Transverse colon (tissue), 4 donors: Measurements from ENCODE around the gene C11orf54.
"Not testable (repeated sequence)": the region's sequence is repeated elsewhere in the genome, so short reads cannot be mapped to it uniquely, and the experiment has no call there.

Source experiments
- POLR2AphosphoS5 ChIP-seq, 3 donors: sonication (generic); formaldehyde crosslinking; IDR thresholded peaks; one replicate each; pipeline ENCODE4 v1.6.1; 2016; ENCODE audit warnings: antibody characterized with exemption in 3 of 3
- TF ChIP-seq, protein P1 (sequence below), 5 experiments: fragments of 200-600 bp in 3 of 5; fragments of 450-650 bp in 2 of 5; sonication (generic) in 3 of 5; IDR thresholded peaks; 1 replicate in 2 of 5; 2 replicates in 3 of 5; pipeline ENCODE4 v1.5.1; 2016 to 2017; ENCODE audit warnings: antibody characterized with exemption in 5 of 5, inconsistent platforms in 3 of 5, mild to moderate bottlenecking in 2 of 5, moderate library complexity in 1 of 5

DNA sequence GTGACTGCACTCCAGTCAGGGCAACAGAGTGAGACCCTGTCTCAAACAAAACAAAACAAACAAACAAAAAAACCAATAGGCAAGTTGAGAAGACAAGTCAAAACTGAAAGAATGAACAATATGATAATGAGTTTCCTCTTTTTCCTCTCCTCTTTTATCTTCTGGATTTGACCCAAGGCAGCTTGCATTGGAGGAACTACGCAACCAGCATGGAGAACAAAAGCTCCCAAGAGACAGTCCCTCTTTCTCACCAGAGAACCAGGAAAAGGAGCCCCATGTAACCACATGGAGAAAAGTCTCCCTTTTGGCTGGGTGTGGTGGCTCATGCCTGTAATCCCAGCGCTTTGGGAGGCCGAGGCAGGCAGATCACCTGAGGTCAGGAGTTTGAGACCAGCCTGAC lies 33.1 kb downstream of the C11orf54 start:
- TF ChIP-seq, protein P1, sequence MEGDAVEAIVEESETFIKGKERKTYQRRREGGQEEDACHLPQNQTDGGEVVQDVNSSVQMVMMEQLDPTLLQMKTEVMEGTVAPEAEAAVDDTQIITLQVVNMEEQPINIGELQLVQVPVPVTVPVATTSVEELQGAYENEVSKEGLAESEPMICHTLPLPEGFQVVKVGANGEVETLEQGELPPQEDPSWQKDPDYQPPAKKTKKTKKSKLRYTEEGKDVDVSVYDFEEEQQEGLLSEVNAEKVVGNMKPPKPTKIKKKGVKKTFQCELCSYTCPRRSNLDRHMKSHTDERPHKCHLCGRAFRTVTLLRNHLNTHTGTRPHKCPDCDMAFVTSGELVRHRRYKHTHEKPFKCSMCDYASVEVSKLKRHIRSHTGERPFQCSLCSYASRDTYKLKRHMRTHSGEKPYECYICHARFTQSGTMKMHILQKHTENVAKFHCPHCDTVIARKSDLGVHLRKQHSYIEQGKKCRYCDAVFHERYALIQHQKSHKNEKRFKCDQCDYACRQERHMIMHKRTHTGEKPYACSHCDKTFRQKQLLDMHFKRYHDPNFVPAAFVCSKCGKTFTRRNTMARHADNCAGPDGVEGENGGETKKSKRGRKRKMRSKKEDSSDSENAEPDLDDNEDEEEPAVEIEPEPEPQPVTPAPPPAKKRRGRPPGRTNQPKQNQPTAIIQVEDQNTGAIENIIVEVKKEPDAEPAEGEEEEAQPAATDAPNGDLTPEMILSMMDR (IDR thresholded peaks at IDR 0.05): not testable (repeated sequence)
- TF ChIP-seq POLR2AphosphoS5 (IDR thresholded peaks at IDR 0.05): not testable (repeated sequence)
